ENCODE results near the gene GALNT13. TPM values are rescaled to one million over a fixed set of nuclear protein-coding genes. Genes with fewer than 3 reads are reported as not detected.

The GALNT13 gene
- total and polyA plus RNA-seq, 2 donors from 2014 or later: 0.57 TPM; not detected in 1

GRCh38 chr2:154198866-154199265 lies 327.1 kb downstream of the GALNT13 start:
- H3K9ac ChIP-seq (ENCODE audit: low read length in 3 of 3): no peak overlapping the region
- no peaks in the 10 kb centered on the region for H3K9me3 ChIP-seq (ENCODE audit: control insufficient read depth in 2 of 3, insufficient read depth in 1 of 3, low read length in 3 of 3)
- H3K36me3 ChIP-seq (ENCODE audit: control insufficient read depth in 2 of 3, insufficient read depth in 3 of 3, low read length in 3 of 3): no peaks in the 10 kb centered on the region
- TF ChIP-seq CTCF (IDR thresholded peaks at IDR 0.05; ENCODE audit: borderline replicate concordance, extremely low read depth, insufficient read depth): no peak
- intact Hi-C loops (cut with DNase I): no loop called here
- FAIRE-seq (no peak), DNase-seq (no peak)
- no peaks in the 10 kb centered on the region for H3K4me1 ChIP-seq (ENCODE audit: control insufficient read depth in 2 of 3, insufficient read depth in 2 of 3, low read depth in 1 of 3, low read length in 3 of 3)
- H3K4me3 ChIP-seq (ENCODE audit: low read length in 3 of 3): no peak overlapping the region
- H3K27ac ChIP-seq (ENCODE audit: low read depth in 2 of 2, low read length in 2 of 2): no peak overlapping the region
- H3K27me3 ChIP-seq (ENCODE audit: control insufficient read depth, insufficient read depth, low read length): no peaks in the 10 kb centered on the region

- no peaks in the 10 kb centered on the region for H3K27me3 ChIP-seq (ENCODE audit: control insufficient read depth, insufficient read depth, low read length)
- no peaks in the 10 kb centered on the region for H3K4me1 ChIP-seq (ENCODE audit: control insufficient read depth in 2 of 3, insufficient read depth in 2 of 3, low read depth in 1 of 3, low read length in 3 of 3)
- no peak overlapping the region for H3K4me3 ChIP-seq (ENCODE audit: low read length in 3 of 3)
- no peak overlapping the region for H3K9ac ChIP-seq (ENCODE audit: low read length in 3 of 3)
- DNase-seq (no peak), FAIRE-seq (no peak)
- no peaks in the 10 kb centered on the region for H3K36me3 ChIP-seq (ENCODE audit: control insufficient read depth in 2 of 3, insufficient read depth in 3 of 3, low read length in 3 of 3)
- intact Hi-C loops (cut with DNase I): no loop called here
- H3K27ac ChIP-seq (ENCODE audit: low read depth in 2 of 2, low read length in 2 of 2): no peak overlapping the region
- H3K9me3 ChIP-seq (ENCODE audit: control insufficient read depth in 2 of 3, insufficient read depth in 1 of 3, low read length in 3 of 3): no peaks in the 10 kb centered on the region
- no peak for TF ChIP-seq CTCF (IDR thresholded peaks at IDR 0.05; ENCODE audit: borderline replicate concordance, extremely low read depth, insufficient read depth)
Observed at GRCh38 chr2:154203206-154203605, 331.5 kb downstream of the GALNT13 start.

- DNase-seq (no peak), FAIRE-seq (no peak)
- Histone ChIP-seq H3K27ac (ENCODE audit: low read depth in 2 of 2, low read length in 2 of 2) (no peak overlapping the region), H3K4me3 (ENCODE audit: low read length in 3 of 3) (no peak overlapping the region), H3K9ac (ENCODE audit: low read length in 3 of 3) (no peak overlapping the region), H3K36me3 (ENCODE audit: control insufficient read depth in 2 of 3, insufficient read depth in 3 of 3, low read length in 3 of 3) (no peaks in the 10 kb centered on the region), H3K9me3 (ENCODE audit: control insufficient read depth in 2 of 3, insufficient read depth in 1 of 3, low read length in 3 of 3) (no peaks in the 10 kb centered on the region), H3K4me1 (ENCODE audit: control insufficient read depth in 2 of 3, insufficient read depth in 2 of 3, low read depth in 1 of 3, low read length in 3 of 3) (no peaks in the 10 kb centered on the region), H3K27me3 (ENCODE audit: control insufficient read depth, insufficient read depth, low read length) (no peaks in the 10 kb centered on the region)
- intact Hi-C loops (cut with DNase I): no loop called here
- no peak for TF ChIP-seq CTCF (IDR thresholded peaks at IDR 0.05; ENCODE audit: borderline replicate concordance, extremely low read depth, insufficient read depth)
Observed at GRCh38 chr2:154203902-154204301, 332.2 kb downstream of the GALNT13 start.
